Urinary bladder (tissue), 4 donors: ENCODE data around the gene CDH13. TPM values are rescaled to one million over a fixed set of nuclear protein-coding genes. Genes with fewer than 3 reads are reported as not detected.

Source experiments
- DNase-seq: peaks from one replicate; pipeline ENCODE4 v3.0.0-alpha.2; 2015; ENCODE audit errors: extremely low spot score
- H3K27ac ChIP-seq: one replicate; pipeline ENCODE4 v1.5.1; 2013; ENCODE audit warnings: low read depth, mild to moderate bottlenecking, moderate library complexity
- H3K36me3 ChIP-seq: one replicate; pipeline ENCODE4 v1.6.1; 2013; ENCODE audit warnings: mild to moderate bottlenecking, moderate library complexity; ENCODE audit not compliant: insufficient read depth
- H3K4me1 ChIP-seq: one replicate; pipeline ENCODE4 v1.6.1; 2013; ENCODE audit warnings: mild to moderate bottlenecking, moderate library complexity; ENCODE audit not compliant: insufficient read depth
- H3K4me3 ChIP-seq: one replicate; pipeline ENCODE4 v1.5.1; 2013; ENCODE audit warnings: low read depth, low read length
- WGBS: extraction: QIAGEN DNeasy Blood & Tissue Kit; methylation state at CpG from one replicate; pipeline ENCODE4 v1.1.7; 2013; 5-methylcytosine and 5-hydroxymethylcytosine counted together
- polyA plus RNA-seq: library from polyadenylated mRNA; stranded (reverse); fragments of 200-250 nt; gene quantifications from one replicate; pipeline ENCODE4 v1.2.3, GENCODE V29; 2013
- total RNA-seq: library from RNA; depleted of rRNA; stranded (reverse); fragments of >200 nt; gene quantifications from one replicate; pipeline ENCODE4 v1.2.3, GENCODE V29; 2014
- donor health status: healthy with polysubstance abuse.
- donor health status: healthy.

CDH13 gene
- total and polyA plus RNA-seq, 2 donors, result 18.9 to 21.5 TPM

- Histone ChIP-seq H3K27ac (no peak overlapping the region), H3K4me3 (no peak overlapping the region)
- WGBS, result 54% methylated on average over 15 of the region's 15 CpGs
Observed at GRCh38 chr16:82633964-82634600, 7.3 kb downstream of the CDH13 start.

GRCh38 chr16:82634955-82635610, 8.3 kb downstream of the CDH13 start:
- no peaks in the 10 kb centered on the region for H3K4me1 ChIP-seq
- DNase-seq, result no peak
- WGBS, result 89% methylated on average over 2 of the region's 2 CpGs
- no peak overlapping the region for H3K27ac ChIP-seq
- H3K4me3 ChIP-seq, result no peak overlapping the region
- H3K36me3 ChIP-seq, result no peaks in the 10 kb centered on the region

More at GRCh38 chr16:82633964-82634600, 7.3 kb downstream of the CDH13 start:
- H3K4me1 ChIP-seq, result no peaks in the 10 kb centered on the region
- H3K36me3 ChIP-seq, result no peaks in the 10 kb centered on the region
- no peak for DNase-seq

GRCh38 chr16:82636485-82636884, 9.7 kb downstream of the CDH13 start:
- Histone ChIP-seq H3K4me3 (no peak overlapping the region), H3K4me1 (no peaks in the 10 kb centered on the region), H3K36me3 (no peaks in the 10 kb centered on the region), H3K27ac (no peak overlapping the region)
- no peak for DNase-seq
- 85% methylated on average over 3 of the region's 3 CpGs for WGBS

- Histone ChIP-seq H3K36me3 (no peaks in the 10 kb centered on the region), H3K27ac (no peak overlapping the region), H3K4me3 (no peak overlapping the region), H3K4me1 (no peaks in the 10 kb centered on the region)
- WGBS, result 87% methylated on average over 3 of the region's 3 CpGs
- DNase-seq, result no peak
Observed at GRCh38 chr16:82636958-82637357, 10.2 kb downstream of the CDH13 start.

- no peak for DNase-seq
- 71% methylated on average over 4 of the region's 4 CpGs for WGBS
- H3K4me1 ChIP-seq, result no peaks in the 10 kb centered on the region
- H3K27ac ChIP-seq, result no peak overlapping the region
- no peaks in the 10 kb centered on the region for H3K36me3 ChIP-seq
- no peak overlapping the region for H3K4me3 ChIP-seq
Observed at GRCh38 chr16:82638095-82638798, 11.5 kb downstream of the CDH13 start.

- DNase-seq, result no peak
- no peak overlapping the region for H3K27ac ChIP-seq
- no peaks in the 10 kb centered on the region for H3K4me1 ChIP-seq
- H3K36me3 ChIP-seq, result no peaks in the 10 kb centered on the region
- 69% methylated on average over 3 of the region's 3 CpGs for WGBS
- no peak overlapping the region for H3K4me3 ChIP-seq
Observed at GRCh38 chr16:82639263-82639662, 12.5 kb downstream of the CDH13 start.

GRCh38 chr16:82639666-82640336, 13.0 kb downstream of the CDH13 start:
- Histone ChIP-seq H3K4me1 (no peaks in the 10 kb centered on the region), H3K4me3 (no peak overlapping the region), H3K27ac (no peak overlapping the region), H3K36me3 (no peaks in the 10 kb centered on the region)
- 31% methylated on average over 9 of the region's 9 CpGs for WGBS
- no peak for DNase-seq

- Histone ChIP-seq H3K4me1 (no peaks in the 10 kb centered on the region), H3K27ac (no peak overlapping the region), H3K36me3 (no peaks in the 10 kb centered on the region), H3K4me3 (no peak overlapping the region)
- WGBS, result 81% methylated on average over 6 of the region's 6 CpGs
- no peak for DNase-seq
Observed at GRCh38 chr16:82641336-82641984, 14.7 kb downstream of the CDH13 start.

GRCh38 chr16:82643136-82643535, 16.4 kb downstream of the CDH13 start:
- Histone ChIP-seq H3K4me3 (no peak overlapping the region), H3K27ac (no peak overlapping the region), H3K36me3 (no peaks in the 10 kb centered on the region), H3K4me1 (no peaks in the 10 kb centered on the region)
- 82% methylated on average over 4 of the region's 4 CpGs for WGBS
- DNase-seq, result no peak

GRCh38 chr16:82643936-82644630, 17.3 kb downstream of the CDH13 start:
- WGBS, result 64% methylated on average over 10 of the region's 10 CpGs
- no peaks in the 10 kb centered on the region for H3K36me3 ChIP-seq
- H3K4me3 ChIP-seq, result no peak overlapping the region
- H3K4me1 ChIP-seq, result no peaks in the 10 kb centered on the region
- no peak for DNase-seq
- H3K27ac ChIP-seq, result no peak overlapping the region

GRCh38 chr16:82646504-82646903, 19.7 kb downstream of the CDH13 start:
- no peaks in the 10 kb centered on the region for H3K4me1 ChIP-seq
- no peak overlapping the region for H3K27ac ChIP-seq
- 74% methylated on average over 3 of the region's 3 CpGs for WGBS
- no peaks in the 10 kb centered on the region for H3K36me3 ChIP-seq
- DNase-seq, result no peak
- no peak overlapping the region for H3K4me3 ChIP-seq

GRCh38 chr16:82649766-82650165, 23.0 kb downstream of the CDH13 start:
- H3K4me3 ChIP-seq, result no peak overlapping the region
- WGBS, result 91% methylated on average over 3 of the region's 3 CpGs
- H3K27ac ChIP-seq, result no peak overlapping the region
- no peaks in the 10 kb centered on the region for H3K36me3 ChIP-seq
- no peak for DNase-seq
- no peaks in the 10 kb centered on the region for H3K4me1 ChIP-seq

- H3K36me3 ChIP-seq, result no peaks in the 10 kb centered on the region
- no peak overlapping the region for H3K27ac ChIP-seq
- WGBS, result 80% methylated on average over 2 of the region's 2 CpGs
- no peak overlapping the region for H3K4me3 ChIP-seq
- no peaks in the 10 kb centered on the region for H3K4me1 ChIP-seq
- no peak for DNase-seq
Observed at GRCh38 chr16:82650804-82651203, 24.0 kb downstream of the CDH13 start.
